Breast epithelium (tissue), 4 donors: Measurements from ENCODE around the gene HLA-DMA. TPM values are rescaled to one million over a fixed set of nuclear protein-coding genes. Genes with fewer than 3 reads are reported as not detected.

Source experiments
- DNase-seq, 2 donors: peaks; one replicate each; pipeline ENCODE4 v3.0.0-alpha.2; 2019; ENCODE audit warnings: low spot score in 2 of 2
- H3K27ac ChIP-seq, 2 donors: fragments of 200-600 bp; sonication (generic) in 1 of 2; one replicate each; pipeline ENCODE4 v1.5.1; 2016 to 2019; ENCODE audit warnings: mild to moderate bottlenecking in 1 of 2
- H3K27me3 ChIP-seq, 2 donors: fragments of 200-600 bp; sonication (generic) in 1 of 2; one replicate each; pipeline versions ENCODE4 v1.5.1 to v1.6.0; 2017 to 2019; ENCODE audit warnings: control low read depth in 1 of 2, mild to moderate bottlenecking in 1 of 2
- H3K36me3 ChIP-seq: fragments of 200-600 bp; one replicate; pipeline ENCODE4 v1.5.1; 2019
- H3K4me1 ChIP-seq, 2 donors: fragments of 200-600 bp; sonication (generic); one replicate each; pipeline ENCODE4 v1.5.1; 2016 to 2019; ENCODE audit warnings: control low read depth in 1 of 2
- H3K4me3 ChIP-seq, 3 donors: fragments of 200-600 bp; sonication (generic); 1 replicate in 2 of 3; 2 replicates in 1 of 3; pipeline ENCODE4 v1.5.1; 2016 to 2019; ENCODE audit warnings: mild to moderate bottlenecking in 3 of 3, moderate library complexity in 2 of 3
- H3K9me3 ChIP-seq, 2 donors: fragments of 200-600 bp; sonication (generic) in 1 of 2; one replicate each; pipeline ENCODE4 v1.5.1; 2016 to 2019; ENCODE audit warnings: control low read depth in 1 of 2
- CTCF ChIP-seq, 3 donors: fragments of 450-650 bp; IDR thresholded peaks; one replicate each; pipeline ENCODE4 v1.5.1; 2016 to 2017; ENCODE audit warnings: antibody characterized with exemption in 3 of 3, mild to moderate bottlenecking in 3 of 3, moderate library complexity in 3 of 3
- POLR2A ChIP-seq: fragments of 450-650 bp; IDR thresholded peaks from one replicate; pipeline ENCODE4 v1.6.1; 2016; ENCODE audit warnings: antibody characterized with exemption, mild to moderate bottlenecking, moderate library complexity
- POLR2AphosphoS5 ChIP-seq, 3 donors: sonication (generic); formaldehyde crosslinking; IDR thresholded peaks; one replicate each; pipeline ENCODE4 v1.6.1; 2017; ENCODE audit warnings: antibody characterized with exemption in 3 of 3
- intact Hi-C: fragments of 100-400 bp; cut with DNase I; formaldehyde crosslinking; loops from one replicate; pipeline ENCODE4 v1.15.1; 2023; ENCODE audit warnings: low total_unique reads
- total RNA-seq, 3 donors: library from RNA; depleted of rRNA; stranded (reverse); fragments of >200 nt; gene quantifications; one replicate each; pipeline ENCODE4 v1.1.0, GENCODE V29; 2016

The HLA-DMA gene
- total RNA-seq, 3 donors from 2014 or later, result 28.5 to 41.9 (median 30.9) TPM

DNA sequence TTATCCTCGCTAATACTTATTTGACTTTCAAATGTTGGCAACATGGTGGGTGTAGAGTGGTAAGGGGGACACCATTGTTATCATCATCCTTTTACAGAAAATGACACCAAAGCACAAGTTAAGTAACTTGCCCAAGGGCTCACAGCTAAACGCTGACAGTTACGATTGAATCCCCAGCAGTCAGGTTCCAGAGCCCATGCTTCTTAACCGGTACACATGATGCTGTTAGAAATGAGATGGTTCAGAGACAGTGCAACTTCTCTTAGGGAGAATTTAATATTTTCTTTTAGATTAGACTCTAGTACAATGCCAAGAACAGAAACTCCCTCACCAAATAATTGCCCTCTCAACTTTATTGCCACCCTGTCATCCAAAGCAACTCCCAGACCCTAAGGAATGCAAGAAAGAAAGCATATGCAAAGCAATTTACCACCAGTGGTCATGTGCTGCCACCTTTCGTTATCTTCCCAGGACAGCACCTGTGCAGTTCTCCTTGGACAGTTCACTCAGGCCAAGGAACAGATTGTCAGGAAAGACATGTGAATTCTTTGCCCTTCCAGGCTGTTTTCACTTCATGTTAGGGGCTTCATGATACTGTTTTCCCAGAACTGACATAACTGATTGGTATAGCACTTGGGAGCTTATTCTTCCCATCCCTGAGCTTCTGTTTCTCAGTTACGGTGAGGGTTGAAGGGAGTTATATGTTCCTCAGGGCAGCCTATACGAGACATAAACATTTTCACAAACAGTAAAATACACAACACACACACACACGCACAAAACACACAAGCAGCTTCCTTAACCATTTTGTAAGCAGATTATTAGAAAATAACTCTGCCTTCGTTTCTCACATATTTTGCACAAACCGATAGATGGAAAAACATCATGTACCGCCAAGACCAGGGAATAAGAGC is 5.1 kb downstream of the HLA-DMA start:
- intact Hi-C loops, result no loop called here
- Histone ChIP-seq H3K4me3 (no peak overlapping the region), H3K9me3 (no peaks in the 10 kb centered on the region), H3K4me1 (no peaks in the 10 kb centered on the region), H3K27me3 (no peaks in the 10 kb centered on the region), H3K27ac (no peak overlapping the region), H3K36me3 (no peaks in the 10 kb centered on the region)
- TF ChIP-seq CTCF (IDR thresholded peaks at IDR 0.05), result peak in 2 of 3 donors; percentile 26 to 60
- TF ChIP-seq POLR2A, result no peak
- DNase-seq, result no peak

GRCh38 chr6:32946893-32947292 is 6.0 kb downstream of the HLA-DMA start:
- H3K27ac ChIP-seq, result no peak overlapping the region
- H3K4me1 ChIP-seq, result no peaks in the 10 kb centered on the region
- H3K9me3 ChIP-seq, result no peaks in the 10 kb centered on the region
- H3K27me3 ChIP-seq, result no peaks in the 10 kb centered on the region
- H3K36me3 ChIP-seq, result no peaks in the 10 kb centered on the region
- no peak overlapping the region for H3K4me3 ChIP-seq
- TF ChIP-seq POLR2A (no peak), CTCF (IDR thresholded peaks at IDR 0.05) (no peak), POLR2AphosphoS5 (IDR thresholded peaks at IDR 0.05) (no peak)
- no peak for DNase-seq
- intact Hi-C loops, result no loop called here

- no peak for DNase-seq
- Histone ChIP-seq H3K9me3 (no peaks in the 10 kb centered on the region), H3K27me3 (no peaks in the 10 kb centered on the region), H3K4me3 (no peak overlapping the region), H3K36me3 (no peaks in the 10 kb centered on the region), H3K4me1 (no peaks in the 10 kb centered on the region), H3K27ac (no peak overlapping the region)
- TF ChIP-seq POLR2AphosphoS5 (IDR thresholded peaks at IDR 0.05) (no peak), CTCF (IDR thresholded peaks at IDR 0.05) (no peak), POLR2A (no peak)
- intact Hi-C loops, result no loop called here
These were observed 6.9 kb downstream of the HLA-DMA start for GRCh38 chr6:32945953-32946352.

DNA sequence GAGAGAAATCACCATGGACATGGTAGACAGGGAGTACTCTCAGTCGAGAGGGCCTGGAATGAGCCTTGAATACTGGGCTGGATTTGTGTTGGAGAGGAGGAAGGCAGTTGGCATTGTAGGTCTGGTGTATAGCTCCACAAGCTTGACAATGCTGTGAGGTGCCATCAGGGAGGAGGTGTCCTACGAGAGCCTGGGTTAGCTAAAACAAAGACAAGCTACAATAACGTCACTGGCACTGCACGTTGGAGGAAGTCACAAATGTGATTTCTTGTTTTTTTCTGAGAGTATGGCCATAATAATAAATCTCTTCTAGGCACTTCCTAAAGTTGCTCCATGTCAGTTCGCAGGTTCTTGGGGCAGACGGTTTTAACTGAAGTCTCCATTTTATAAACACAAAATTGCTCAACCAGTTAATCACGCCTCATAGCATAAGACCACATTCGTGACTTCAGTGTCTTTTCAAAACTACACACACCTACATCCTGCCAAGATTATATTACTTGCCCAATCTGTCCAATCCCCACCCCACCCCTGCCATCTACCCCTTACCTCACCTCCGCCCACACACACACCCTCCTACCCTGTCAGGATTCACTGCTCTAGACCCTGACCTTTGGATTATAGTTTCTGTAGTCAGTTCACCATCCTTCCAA is 7.7 kb downstream of the HLA-DMA start:
- TF ChIP-seq CTCF (IDR thresholded peaks at IDR 0.05), result no peak
- no peak for TF ChIP-seq POLR2AphosphoS5 (IDR thresholded peaks at IDR 0.05)
- TF ChIP-seq POLR2A, result no peak
- intact Hi-C loops, result no loop called here
- no peaks in the 10 kb centered on the region for H3K36me3 ChIP-seq
- no peaks in the 10 kb centered on the region for H3K9me3 ChIP-seq
- no peak overlapping the region for H3K4me3 ChIP-seq
- H3K27ac ChIP-seq, result no peak overlapping the region
- H3K4me1 ChIP-seq, result no peaks in the 10 kb centered on the region
- no peak for DNase-seq
- H3K27me3 ChIP-seq, result no peaks in the 10 kb centered on the region
